HUES64 (cell line): ENCODE data around the gene CDH2.

Source experiments
- H3K27ac ChIP-seq: 2 replicates; pipeline ENCODE4 v1.7.0; 2013; ENCODE audit warnings: low read depth, low read length, inconsistent platforms
- H3K27me3 ChIP-seq: 2 replicates; pipeline ENCODE4 v1.6.1; 2013; ENCODE audit warnings: mild to moderate bottlenecking, low read length; ENCODE audit not compliant: insufficient read depth
- H3K36me3 ChIP-seq: 2 replicates; pipeline ENCODE4 v1.6.1; 2013; ENCODE audit warnings: mild to moderate bottlenecking, low read length; ENCODE audit not compliant: insufficient read depth
- H3K4me1 ChIP-seq: 2 replicates; pipeline ENCODE4 v1.6.1; 2013; ENCODE audit warnings: mild to moderate bottlenecking, low read length, moderate library complexity; ENCODE audit not compliant: insufficient read depth
- H3K4me3 ChIP-seq: 2 replicates; pipeline ENCODE4 v1.5.1; 2013; ENCODE audit warnings: mild to moderate bottlenecking, low read length, moderate library complexity
- H3K9ac ChIP-seq: 2 replicates; pipeline ENCODE4 v1.6.1; 2013; ENCODE audit warnings: mild to moderate bottlenecking, low read depth, low read length
- H3K9me3 ChIP-seq: 2 replicates; pipeline ENCODE4 v1.6.1; 2013; ENCODE audit warnings: low read depth, low read length; ENCODE audit not compliant: insufficient read depth
- WGBS: fragments of 150-250, 120-280 bp; methylation state at CpG from one replicate; pipeline ENCODE4 v1.1.7; 2013; ENCODE audit warnings: missing lambda C conversion rate; 5-methylcytosine and 5-hydroxymethylcytosine counted together

The CDH2 gene

DNA sequence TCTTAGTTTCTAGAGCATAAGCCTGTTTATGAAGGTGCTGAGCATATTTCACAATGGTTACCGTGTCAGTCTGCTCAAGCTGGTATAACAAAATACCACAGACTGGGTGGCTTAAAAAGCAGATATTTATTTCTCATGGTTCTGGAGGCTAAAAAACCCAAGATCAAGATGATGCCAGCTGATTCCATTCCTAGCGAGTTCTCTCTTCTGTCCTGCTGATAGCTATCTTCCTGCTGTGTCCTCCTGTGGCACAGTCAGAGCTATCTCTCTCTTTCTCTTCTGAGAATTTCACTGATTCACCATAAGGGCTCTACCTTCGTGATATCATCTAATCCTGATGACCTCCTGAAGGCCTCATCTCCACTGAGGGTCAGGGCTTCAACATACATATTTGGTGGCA is 273.0 kb downstream of the CDH2 start:
- no peak overlapping the region for H3K27ac ChIP-seq
- WGBS: 81% methylated on average over 3 of the region's 3 CpGs
- no peaks in the 10 kb centered on the region for H3K36me3 ChIP-seq
- H3K4me1 ChIP-seq: peaks cover 8% of the 10 kb centered on the region; the same call in 1 of the 2 replicates
- peaks cover 21% of the 10 kb centered on the region for H3K9me3 ChIP-seq
- no peak overlapping the region for H3K4me3 ChIP-seq
- no peak overlapping the region for H3K9ac ChIP-seq
- H3K27me3 ChIP-seq: no peaks in the 10 kb centered on the region

DNA sequence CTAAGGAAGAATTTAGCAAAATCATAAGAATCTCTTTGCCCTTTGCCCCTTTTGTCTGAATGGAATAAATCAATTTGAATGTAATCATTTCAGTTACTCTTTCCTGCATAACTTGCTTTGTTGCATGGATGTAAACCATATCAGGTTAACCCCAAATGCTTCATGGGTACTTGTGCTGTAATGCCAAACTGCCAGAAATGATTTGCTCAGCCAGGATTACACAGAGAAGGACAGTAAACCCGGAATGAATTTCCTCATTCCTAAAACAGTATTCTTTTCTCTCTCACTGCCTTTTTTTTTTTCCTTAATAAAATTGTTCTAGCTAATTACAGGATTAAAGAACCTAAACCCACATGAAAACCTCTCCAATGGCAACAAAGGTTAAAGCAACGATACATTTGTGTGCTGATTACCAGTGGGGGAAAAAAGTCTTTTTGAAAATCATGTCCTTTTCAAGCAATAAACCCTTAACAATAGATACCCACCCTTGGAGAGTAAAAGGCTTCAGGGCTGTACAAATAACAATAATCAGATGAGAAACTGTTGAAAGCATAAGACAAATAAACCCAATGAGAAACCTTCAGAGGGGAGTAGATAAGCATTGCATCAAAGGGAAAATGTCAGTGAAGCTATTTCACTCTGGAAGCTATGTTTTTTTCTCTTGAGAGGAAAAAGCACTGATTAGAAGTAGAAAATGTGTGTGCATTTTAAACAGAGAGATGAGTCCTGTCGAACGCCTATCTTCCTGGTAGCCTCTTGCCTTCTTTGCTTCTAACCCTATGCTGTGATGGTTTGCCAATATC is 275.3 kb downstream of the CDH2 start:
- no peak overlapping the region for H3K27ac ChIP-seq
- no peaks in the 10 kb centered on the region for H3K36me3 ChIP-seq
- 87% methylated on average over 4 of the region's 4 CpGs for WGBS

More for the DNA sequence above, 275.3 kb downstream of the CDH2 start:
- Histone ChIP-seq H3K9me3 (0 out of 2 replicates have a peak, but pooled peaks cover 3% of the 10 kb centered on the region), H3K27me3 (no peaks in the 10 kb centered on the region), H3K4me3 (no peak overlapping the region), H3K4me1 (peaks cover 8% of the 10 kb centered on the region; the same call in 1 of the 2 replicates), H3K9ac (no peak overlapping the region; the same call in 1 of the 2 replicates)
